Hepatocyte (in vitro differentiated cells): ENCODE measurements around the gene THRA. TPM values are rescaled to one million over a fixed set of nuclear protein-coding genes. Genes with fewer than 3 reads are reported as not detected.

Source experiments
- DNase-seq: peaks from one replicate; pipeline ENCODE4 v3.0.0-alpha.2; 2016; ENCODE audit warnings: low spot score
- H2AFZ ChIP-seq: fragments of 200-600 bp; sonication (generic); 2 replicates; pipeline ENCODE4 v1.6.0; 2016; ENCODE audit warnings: antibody characterized with exemption, mild to moderate bottlenecking
- H3K27ac ChIP-seq: fragments of 200-600 bp; sonication (generic); 2 replicates; pipeline ENCODE4 v1.5.1; 2016; ENCODE audit warnings: mild to moderate bottlenecking
- H3K27me3 ChIP-seq: fragments of 200-600 bp; sonication (generic); 2 replicates; pipeline ENCODE4 v1.6.1; 2016
- H3K36me3 ChIP-seq: fragments of 200-600 bp; sonication (generic); replicated peaks from 2 replicates; pipeline ENCODE4 v1.5.1; 2016; ENCODE audit warnings: low read depth; ENCODE audit not compliant: insufficient read depth
- H3K4me1 ChIP-seq: fragments of 200-600 bp; sonication (generic); 2 replicates; pipeline ENCODE4 v1.5.1; 2016; ENCODE audit warnings: mild to moderate bottlenecking, moderate library complexity; ENCODE audit not compliant: insufficient read depth
- H3K4me2 ChIP-seq: fragments of 200-600 bp; sonication (generic); 2 replicates; pipeline ENCODE4 v1.6.0; 2016
- H3K4me3 ChIP-seq: fragments of 200-600 bp; sonication (generic); 2 replicates; pipeline ENCODE4 v1.5.1; 2016; ENCODE audit warnings: mild to moderate bottlenecking
- H3K79me2 ChIP-seq: fragments of 200-600 bp; sonication (generic); 2 replicates; pipeline ENCODE4 v1.6.0; 2017; ENCODE audit warnings: mild to moderate bottlenecking
- H3K9me2 ChIP-seq: fragments of 200-600 bp; sonication (generic); replicated peaks from 2 replicates; pipeline ENCODE4 v1.6.0; 2017; ENCODE audit warnings: mild to moderate bottlenecking; ENCODE audit not compliant: insufficient read depth
- H3K9me3 ChIP-seq: fragments of 200-600 bp; sonication (generic); 2 replicates; pipeline ENCODE4 v1.5.1; 2016; ENCODE audit warnings: low read depth, mild to moderate bottlenecking
- H4K20me1 ChIP-seq: fragments of 200-600 bp; sonication (generic); 2 replicates; pipeline ENCODE4 v1.6.0; 2016; ENCODE audit warnings: mild to moderate bottlenecking; ENCODE audit not compliant: insufficient read depth, poor library complexity, severe bottlenecking
- EZH2 ChIP-seq: fragments of 200-600 bp; sonication (generic); IDR thresholded peaks from 2 replicates; pipeline ENCODE4 v1.6.1; 2016; ENCODE audit warnings: antibody characterized with exemption, mild to moderate bottlenecking, borderline replicate concordance
- EZH2phosphoT487 ChIP-seq: fragments of 200-600 bp; sonication (generic); IDR thresholded peaks from one replicate; pipeline ENCODE4 v1.6.1; 2018; ENCODE audit warnings: antibody characterized with exemption, mild to moderate bottlenecking, low read depth, moderate library complexity; ENCODE audit not compliant: unreplicated experiment, severe bottlenecking
- WGBS: methylation state at CpG from one replicate; pipeline ENCODE4 v1.1.6; 2016; ENCODE audit warnings: low lambda C conversion rate; ENCODE audit errors: missing lambda C conversion rate; 5-methylcytosine and 5-hydroxymethylcytosine counted together
- polyA plus RNA-seq: library from polyadenylated mRNA; unstranded; fragments of >200 nt; fragmentation: Nextera tagmentation; extraction: Ambion mirVana; gene quantifications from 2 replicates; pipeline ENCODE4 v1.2.1, GENCODE V29; 2016
- total RNA-seq: library from RNA; depleted of rRNA; stranded (reverse); fragments of >200 nt; gene quantifications from 2 replicates; pipeline ENCODE4 v1.2.3, GENCODE V29; 2014
- TF ChIP-seq, protein P1 (sequence below): fragments of 200-600 bp; sonication (generic); IDR thresholded peaks from 2 replicates; pipeline ENCODE4 v1.5.1; 2016; ENCODE audit warnings: antibody characterized with exemption, mild to moderate bottlenecking; ENCODE audit not compliant: poor library complexity

THRA gene
- total and polyA plus RNA-seq, 2 experiments from 2014 or later = 22.5 to 35.3 TPM

DNA sequence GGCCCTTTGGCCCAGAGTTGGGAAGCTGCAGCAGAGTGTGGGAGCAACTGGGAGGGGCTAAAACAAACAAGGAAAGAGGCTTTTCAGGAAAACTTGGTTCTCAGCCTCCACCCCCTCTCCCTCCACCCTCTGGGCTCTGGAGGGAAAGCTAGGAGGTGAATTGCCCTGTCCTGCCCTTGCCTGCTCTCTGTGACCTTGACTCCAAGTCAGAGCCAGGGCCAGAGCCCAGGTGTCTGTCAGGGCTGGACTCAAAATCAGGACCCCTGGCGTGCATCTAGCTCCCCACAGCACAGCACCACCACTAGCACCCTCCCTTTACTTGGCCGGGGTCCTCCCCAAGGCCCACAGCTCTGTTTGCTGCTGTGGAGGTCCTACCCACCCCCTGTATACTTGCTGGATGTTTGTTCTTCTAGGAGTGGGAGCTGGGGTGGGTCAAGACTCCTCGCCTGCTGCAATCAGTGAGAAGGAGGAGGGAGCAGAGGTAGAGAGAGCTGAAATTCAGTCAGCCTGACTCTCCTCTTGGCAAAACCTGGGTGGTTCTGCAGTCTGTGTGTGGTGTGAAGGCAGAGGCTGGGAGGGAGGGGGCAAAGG is 40.4 kb downstream of the THRA start:
- DNase-seq = no peak
- peaks cover 54% of the 10 kb centered on the region for H3K4me1 ChIP-seq
- H4K20me1 ChIP-seq = no peaks in the 10 kb centered on the region
- H3K4me2 ChIP-seq = peak overlapping the region; percentile 18
- WGBS = 44% methylated on average over 3 of the region's 3 CpGs
- H3K27ac ChIP-seq = peak overlapping the region; percentile 81
- no peaks in the 10 kb centered on the region for H3K27me3 ChIP-seq
- no peaks in the 10 kb centered on the region for H3K36me3 ChIP-seq
- H3K9me2 ChIP-seq = no peaks in the 10 kb centered on the region
- no peak overlapping the region for H3K4me3 ChIP-seq
- H3K79me2 ChIP-seq = no peaks in the 10 kb centered on the region
- no peaks in the 10 kb centered on the region for H3K9me3 ChIP-seq
- no peak overlapping the region for H2AFZ ChIP-seq
- TF ChIP-seq EZH2 (no peak), EZH2phosphoT487 (no peak)
- TF ChIP-seq, protein P1, sequence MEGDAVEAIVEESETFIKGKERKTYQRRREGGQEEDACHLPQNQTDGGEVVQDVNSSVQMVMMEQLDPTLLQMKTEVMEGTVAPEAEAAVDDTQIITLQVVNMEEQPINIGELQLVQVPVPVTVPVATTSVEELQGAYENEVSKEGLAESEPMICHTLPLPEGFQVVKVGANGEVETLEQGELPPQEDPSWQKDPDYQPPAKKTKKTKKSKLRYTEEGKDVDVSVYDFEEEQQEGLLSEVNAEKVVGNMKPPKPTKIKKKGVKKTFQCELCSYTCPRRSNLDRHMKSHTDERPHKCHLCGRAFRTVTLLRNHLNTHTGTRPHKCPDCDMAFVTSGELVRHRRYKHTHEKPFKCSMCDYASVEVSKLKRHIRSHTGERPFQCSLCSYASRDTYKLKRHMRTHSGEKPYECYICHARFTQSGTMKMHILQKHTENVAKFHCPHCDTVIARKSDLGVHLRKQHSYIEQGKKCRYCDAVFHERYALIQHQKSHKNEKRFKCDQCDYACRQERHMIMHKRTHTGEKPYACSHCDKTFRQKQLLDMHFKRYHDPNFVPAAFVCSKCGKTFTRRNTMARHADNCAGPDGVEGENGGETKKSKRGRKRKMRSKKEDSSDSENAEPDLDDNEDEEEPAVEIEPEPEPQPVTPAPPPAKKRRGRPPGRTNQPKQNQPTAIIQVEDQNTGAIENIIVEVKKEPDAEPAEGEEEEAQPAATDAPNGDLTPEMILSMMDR = no peak

DNA sequence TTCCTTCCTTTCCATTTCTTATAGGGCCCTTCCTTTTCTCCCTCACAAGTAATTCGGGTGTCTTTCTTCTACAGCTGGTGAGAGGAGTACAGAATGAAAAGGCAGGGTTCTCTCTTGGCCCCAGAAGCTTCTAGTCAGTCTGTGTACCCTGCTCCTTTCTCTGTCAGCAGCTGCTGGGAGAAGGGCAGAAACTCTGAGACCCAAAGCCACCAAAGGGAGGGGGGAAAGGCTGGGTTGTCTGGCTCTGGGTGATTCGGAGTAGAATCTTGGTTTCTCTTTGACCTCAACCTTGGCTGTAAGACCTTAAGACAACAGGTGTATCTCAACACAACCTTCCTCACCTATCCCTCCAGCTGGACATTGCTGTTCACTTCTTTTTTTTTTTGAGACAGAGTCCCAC is 40.9 kb downstream of the THRA start:
- no peak overlapping the region for H2AFZ ChIP-seq
- no peaks in the 10 kb centered on the region for H3K36me3 ChIP-seq
- no peaks in the 10 kb centered on the region for H3K79me2 ChIP-seq
- H4K20me1 ChIP-seq = no peaks in the 10 kb centered on the region
- TF ChIP-seq EZH2phosphoT487 = no peak
- TF ChIP-seq, protein P1 = no peak
- TF ChIP-seq EZH2 = no peak
- H3K27ac ChIP-seq = peak overlapping the region; percentile 81
- no peaks in the 10 kb centered on the region for H3K9me2 ChIP-seq
- no peak for DNase-seq
- H3K4me2 ChIP-seq = peak overlapping the region; percentile 18
- WGBS = 63% methylated on average over 2 of the region's 2 CpGs
- H3K9me3 ChIP-seq = no peaks in the 10 kb centered on the region
- no peak overlapping the region for H3K4me3 ChIP-seq
- no peaks in the 10 kb centered on the region for H3K27me3 ChIP-seq
- peaks cover 53% of the 10 kb centered on the region for H3K4me1 ChIP-seq

DNA sequence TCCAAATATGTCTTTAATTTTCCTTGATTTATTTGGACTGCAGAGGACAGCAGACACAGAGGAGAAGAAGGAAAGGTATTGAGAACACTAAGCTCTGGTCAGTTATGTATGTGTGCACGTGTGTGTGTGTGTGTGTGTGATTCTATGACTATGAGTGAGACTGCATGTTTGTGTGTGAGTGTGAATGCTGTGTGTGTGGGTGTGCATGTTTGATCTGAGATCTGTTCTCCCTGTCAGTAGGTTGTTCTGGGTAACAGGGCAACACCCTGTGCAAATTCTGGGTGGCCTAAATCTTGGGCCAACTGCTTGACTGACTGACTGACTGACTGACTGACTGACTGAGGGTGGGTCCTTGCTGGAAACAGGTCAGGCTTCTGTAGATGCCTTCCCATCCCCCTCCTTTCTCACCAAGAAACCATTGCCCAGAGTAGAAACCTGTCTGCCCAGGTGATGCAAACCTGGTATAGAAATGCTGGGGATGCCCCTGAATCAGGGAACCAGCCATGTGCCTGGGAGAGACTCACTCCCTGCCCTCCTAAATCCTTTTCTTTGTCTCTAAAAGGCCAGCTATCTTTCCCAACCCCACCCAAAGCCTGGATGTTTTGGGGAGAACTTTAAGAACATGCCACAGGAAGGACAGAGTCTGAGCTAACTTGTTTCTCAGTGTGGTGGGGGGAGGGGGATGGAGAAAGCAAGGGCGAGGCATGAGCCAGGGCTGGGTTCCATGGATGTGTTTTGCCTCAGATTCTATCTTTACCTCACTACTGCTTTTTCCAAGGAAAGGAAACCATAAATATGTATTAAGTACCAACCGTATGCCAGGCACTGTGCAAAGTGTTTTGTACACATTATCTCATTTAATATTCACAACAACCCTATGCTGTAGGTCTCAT is 42.1 kb downstream of the THRA start:
- Histone ChIP-seq H3K36me3 (no peaks in the 10 kb centered on the region), H3K4me3 (no peak overlapping the region), H3K79me2 (no peaks in the 10 kb centered on the region), H4K20me1 (no peaks in the 10 kb centered on the region), H3K4me1 (peaks cover 55% of the 10 kb centered on the region), H2AFZ (no peak overlapping the region), H3K4me2 (no peak overlapping the region), H3K9me2 (no peaks in the 10 kb centered on the region), H3K27ac (peak overlapping the region; percentile 81), H3K9me3 (no peaks in the 10 kb centered on the region), H3K27me3 (no peaks in the 10 kb centered on the region)
- no peak for TF ChIP-seq EZH2
- TF ChIP-seq, protein P1 = no peak
- TF ChIP-seq EZH2phosphoT487 = no peak
- WGBS = 81% methylated on average over 3 of the region's 3 CpGs
- no peak for DNase-seq
